K562 (cell line): Measurements from ENCODE around the gene COL4A2. TPM values are rescaled to one million over a fixed set of nuclear protein-coding genes. Genes with fewer than 3 reads are reported as not detected.

Experiments
- BMI1 ChIP-seq: fragments of 150-350 bp; IDR thresholded peaks from 2 replicates; pipeline ENCODE4 v1.6.1; 2014; ENCODE audit warnings: low read length
- EHMT2 ChIP-seq: fragments of 450-650 bp; IDR thresholded peaks from 2 replicates; pipeline ENCODE4 v1.6.1; 2018; ENCODE audit warnings: antibody characterized with exemption
- MXD1 ChIP-seq: fragments of 250-450 bp; sonication (Bioruptor Pico); IDR thresholded peaks from 2 replicates; pipeline ENCODE4 v1.8.0; 2021; ENCODE audit warnings: borderline replicate concordance, mild to moderate bottlenecking, moderate library complexity; ENCODE audit not compliant: poor library complexity, severe bottlenecking
- NFE2L1 ChIP-seq: fragments of 450-650 bp; IDR thresholded peaks from 2 replicates; pipeline ENCODE4 v1.6.1; 2016; ENCODE audit warnings: missing genetic modification characterization, low read depth, mild to moderate bottlenecking, missing compliant biosample characterization, moderate library complexity, borderline replicate concordance
- TCF7 ChIP-seq: sonication (generic); IDR thresholded peaks from 2 replicates; pipeline ENCODE4 v1.6.1; 2016; ENCODE audit warnings: antibody characterized with exemption, borderline replicate concordance
- polyA plus RNA-seq, 8 experiments: library from polyadenylated mRNA; depleted of rRNA in 4 of 8; stranded (reverse) in 5 of 8; unstranded in 3 of 8; fragments of >200 nt; fragmentation: Nextera tagmentation in 2 of 8; fragmentation: Illumina TruSeq in 1 of 8; extraction: Ambion mirVana in 2 of 8; extraction: Trizol in 1 of 8; gene quantifications; 2 replicates each; pipeline versions ENCODE4 v1.2.1 to v1.2.3, GENCODE V29; 2011 to 2014; ENCODE audit warnings: inconsistent platforms in 1 of 8, missing spikeins in 1 of 8
- total RNA-seq, 7 experiments: library from RNA; depleted of rRNA in 6 of 7; stranded (reverse); fragments of >200 nt in 6 of 7; fragmentation: Illumina TruSeq in 2 of 7; extraction: Trizol in 2 of 7; gene quantifications; 2 replicates each; pipeline versions ENCODE4 v1.2.1 to v1.2.3, GENCODE V29; 2011 to 2021; ENCODE audit warnings: low replicate concordance in 1 of 7
- TF ChIP-seq, protein P1 (sequence below), 2 experiments: fragments of 450-650 bp in 1 of 2; sonication (generic) in 1 of 2; formaldehyde crosslinking in 1 of 2; IDR thresholded peaks; 2 replicates each; pipeline versions ENCODE4 v1.7.1 to v1.9.0; 2016 to 2022; ENCODE audit warnings: inconsistent platforms in 1 of 2, mild to moderate bottlenecking in 1 of 2, missing genetic modification reagents in 1 of 2
- TF ChIP-seq, protein P2 (sequence below): fragments of 250-450 bp; sonication (Bioruptor Pico); IDR thresholded peaks from 2 replicates; pipeline ENCODE4 v1.8.0; 2022; ENCODE audit warnings: inconsistent platforms

Gene COL4A2
- total and polyA plus RNA-seq, 9 of the 15 experiments (the other 6 are each of a cell fraction or from before 2014, with no cell fraction given), result 0.13 to 15.2 (median 8.1) TPM

DNA sequence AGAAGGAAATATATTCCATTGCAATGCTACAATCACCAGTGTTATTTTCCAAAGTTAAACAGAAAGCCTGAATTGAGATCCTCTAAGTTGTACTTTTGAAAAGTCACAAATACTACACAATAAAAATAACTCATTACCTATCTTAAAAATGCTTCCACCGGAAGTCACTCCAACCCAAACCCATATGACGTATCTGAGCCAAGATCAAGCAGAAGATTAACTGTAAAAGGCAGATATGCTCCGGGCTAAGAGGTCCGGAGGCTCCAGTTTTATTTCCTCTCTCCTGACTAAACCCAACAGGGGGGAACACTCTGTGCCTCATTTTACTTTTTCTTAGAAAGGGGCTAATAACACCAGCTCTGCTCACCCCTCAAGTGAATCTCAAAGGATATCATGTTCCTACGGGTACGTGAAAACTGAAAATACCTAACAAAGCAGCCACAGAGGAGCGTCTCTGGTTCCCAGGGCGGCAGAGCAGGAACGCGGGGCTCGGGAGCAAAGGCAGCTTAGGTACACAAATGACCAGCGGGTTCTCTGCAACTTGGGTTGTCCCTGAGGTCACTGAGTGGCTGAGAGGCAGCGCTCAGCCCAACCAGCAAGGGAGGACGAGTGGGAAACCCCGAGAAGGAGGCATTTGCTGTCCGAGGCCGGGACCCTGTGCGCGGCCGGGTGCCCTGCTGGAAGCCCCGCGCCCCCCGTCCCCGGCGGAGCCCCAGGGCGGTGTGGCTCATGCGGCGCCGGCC lies 253.7 kb downstream of the COL4A2 start (continued):
- TF ChIP-seq, protein P1, sequence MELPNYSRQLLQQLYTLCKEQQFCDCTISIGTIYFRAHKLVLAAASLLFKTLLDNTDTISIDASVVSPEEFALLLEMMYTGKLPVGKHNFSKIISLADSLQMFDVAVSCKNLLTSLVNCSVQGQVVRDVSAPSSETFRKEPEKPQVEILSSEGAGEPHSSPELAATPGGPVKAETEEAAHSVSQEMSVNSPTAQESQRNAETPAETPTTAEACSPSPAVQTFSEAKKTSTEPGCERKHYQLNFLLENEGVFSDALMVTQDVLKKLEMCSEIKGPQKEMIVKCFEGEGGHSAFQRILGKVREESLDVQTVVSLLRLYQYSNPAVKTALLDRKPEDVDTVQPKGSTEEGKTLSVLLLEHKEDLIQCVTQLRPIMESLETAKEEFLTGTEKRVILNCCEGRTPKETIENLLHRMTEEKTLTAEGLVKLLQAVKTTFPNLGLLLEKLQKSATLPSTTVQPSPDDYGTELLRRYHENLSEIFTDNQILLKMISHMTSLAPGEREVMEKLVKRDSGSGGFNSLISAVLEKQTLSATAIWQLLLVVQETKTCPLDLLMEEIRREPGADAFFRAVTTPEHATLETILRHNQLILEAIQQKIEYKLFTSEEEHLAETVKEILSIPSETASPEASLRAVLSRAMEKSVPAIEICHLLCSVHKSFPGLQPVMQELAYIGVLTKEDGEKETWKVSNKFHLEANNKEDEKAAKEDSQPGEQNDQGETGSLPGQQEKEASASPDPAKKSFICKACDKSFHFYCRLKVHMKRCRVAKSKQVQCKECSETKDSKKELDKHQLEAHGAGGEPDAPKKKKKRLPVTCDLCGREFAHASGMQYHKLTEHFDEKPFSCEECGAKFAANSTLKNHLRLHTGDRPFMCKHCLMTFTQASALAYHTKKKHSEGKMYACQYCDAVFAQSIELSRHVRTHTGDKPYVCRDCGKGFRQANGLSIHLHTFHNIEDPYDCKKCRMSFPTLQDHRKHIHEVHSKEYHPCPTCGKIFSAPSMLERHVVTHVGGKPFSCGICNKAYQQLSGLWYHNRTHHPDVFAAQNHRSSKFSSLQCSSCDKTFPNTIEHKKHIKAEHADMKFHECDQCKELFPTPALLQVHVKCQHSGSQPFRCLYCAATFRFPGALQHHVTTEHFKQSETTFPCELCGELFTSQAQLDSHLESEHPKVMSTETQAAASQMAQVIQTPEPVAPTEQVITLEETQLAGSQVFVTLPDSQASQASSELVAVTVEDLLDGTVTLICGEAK (IDR thresholded peaks at IDR 0.05), result no peak
- TF ChIP-seq, protein P1 (CRISPR knock-in tag; IDR thresholded peaks at IDR 0.05), result no peak
- TF ChIP-seq TCF7 (no peak), EHMT2 (no peak), MXD1 (CRISPR knock-in tag) (no peak), BMI1 (no peak), NFE2L1 (no peak)
- TF ChIP-seq, protein P2, sequence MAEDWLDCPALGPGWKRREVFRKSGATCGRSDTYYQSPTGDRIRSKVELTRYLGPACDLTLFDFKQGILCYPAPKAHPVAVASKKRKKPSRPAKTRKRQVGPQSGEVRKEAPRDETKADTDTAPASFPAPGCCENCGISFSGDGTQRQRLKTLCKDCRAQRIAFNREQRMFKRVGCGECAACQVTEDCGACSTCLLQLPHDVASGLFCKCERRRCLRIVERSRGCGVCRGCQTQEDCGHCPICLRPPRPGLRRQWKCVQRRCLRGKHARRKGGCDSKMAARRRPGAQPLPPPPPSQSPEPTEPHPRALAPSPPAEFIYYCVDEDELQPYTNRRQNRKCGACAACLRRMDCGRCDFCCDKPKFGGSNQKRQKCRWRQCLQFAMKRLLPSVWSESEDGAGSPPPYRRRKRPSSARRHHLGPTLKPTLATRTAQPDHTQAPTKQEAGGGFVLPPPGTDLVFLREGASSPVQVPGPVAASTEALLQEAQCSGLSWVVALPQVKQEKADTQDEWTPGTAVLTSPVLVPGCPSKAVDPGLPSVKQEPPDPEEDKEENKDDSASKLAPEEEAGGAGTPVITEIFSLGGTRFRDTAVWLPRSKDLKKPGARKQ (CRISPR knock-in tag), result no peak
